ENCODE measurements around the gene POLR3GL. TPM values are rescaled to one million over a fixed set of nuclear protein-coding genes. Genes with fewer than 3 reads are reported as not detected.

The POLR3GL gene
- total RNA-seq, 1 experiment from 2014 or later, result 8.3 TPM

GRCh38 chr1:145972580-145972979 is 8.1 kb downstream of the POLR3GL start:
- no peak for DNase-seq (ENCODE audit: low read depth)

- DNase-seq (ENCODE audit: low read depth), result no peak
Measured at GRCh38 chr1:145974721-145975120, 10.2 kb downstream of the POLR3GL start.

- no peak for DNase-seq (ENCODE audit: low read depth)
Measured at GRCh38 chr1:145975216-145975615, 10.7 kb downstream of the POLR3GL start.

- DNase-seq (ENCODE audit: low read depth), result no peak
Measured at GRCh38 chr1:145977016-145977415, 12.5 kb downstream of the POLR3GL start.

- peak; percentile 83 for DNase-seq (ENCODE audit: low read depth)
Measured at GRCh38 chr1:145977486-145978470, 13.3 kb downstream of the POLR3GL start.

GRCh38 chr1:145978471-145978853 is 14.0 kb downstream of the POLR3GL start:
- DNase-seq (ENCODE audit: low read depth), result no peak

- DNase-seq (ENCODE audit: low read depth), result peak; percentile 100
Measured at GRCh38 chr1:145978854-145979745, 14.6 kb downstream of the POLR3GL start.

- DNase-seq (ENCODE audit: low read depth), result peak; percentile 50
Measured at GRCh38 chr1:145979746-145980456, 15.4 kb downstream of the POLR3GL start.

GRCh38 chr1:145980457-145980994 is 16.0 kb downstream of the POLR3GL start:
- DNase-seq (ENCODE audit: low read depth), result no peak

GRCh38 chr1:145982010-145982723 is 17.7 kb downstream of the POLR3GL start:
- no peak for DNase-seq (ENCODE audit: low read depth)

GRCh38 chr1:145983206-145983675 is 18.8 kb downstream of the POLR3GL start:
- DNase-seq (ENCODE audit: low read depth), result no peak

- no peak for DNase-seq (ENCODE audit: low read depth)
Measured at GRCh38 chr1:145983960-145984830, 19.7 kb downstream of the POLR3GL start.

- no peak for DNase-seq (ENCODE audit: low read depth)
Measured at GRCh38 chr1:145985129-145985501, 20.6 kb downstream of the POLR3GL start.

- DNase-seq (ENCODE audit: low read depth), result peak; percentile 82
Measured at GRCh38 chr1:145985502-145986439, 21.3 kb downstream of the POLR3GL start.

GRCh38 chr1:145986551-145986950 is 22.1 kb downstream of the POLR3GL start:
- DNase-seq (ENCODE audit: low read depth), result no peak

- no peak for DNase-seq (ENCODE audit: low read depth)
Measured at GRCh38 chr1:145987926-145988325, 23.4 kb downstream of the POLR3GL start.

- no peak for DNase-seq (ENCODE audit: low read depth)
Measured at GRCh38 chr1:145988773-145989172, 24.3 kb downstream of the POLR3GL start.

GRCh38 chr1:145990249-145990855 is 25.9 kb downstream of the POLR3GL start:
- DNase-seq (ENCODE audit: low read depth), result no peak
